ENCODE data around the gene LTB4R2.
A peak's percentile ranks its signal among the peaks of the same experiment; 100 is the strongest.

LTB4R2 gene

GRCh38 chr14:24299255-24300191 lies 10.4 kb upstream of the LTB4R2 start, which contains the start of the genes DHRS1 and NOP9:
TSS of gene DHRS1 (minus strand) at chr14:24299780. CDS start at chr14:24299106, 674 bp downstream.
TSS of gene NOP9 (plus strand) at chr14:24299850. CDS start at chr14:24299955, 105 bp downstream.
- DNase-seq: peak; percentile 98

DNA sequence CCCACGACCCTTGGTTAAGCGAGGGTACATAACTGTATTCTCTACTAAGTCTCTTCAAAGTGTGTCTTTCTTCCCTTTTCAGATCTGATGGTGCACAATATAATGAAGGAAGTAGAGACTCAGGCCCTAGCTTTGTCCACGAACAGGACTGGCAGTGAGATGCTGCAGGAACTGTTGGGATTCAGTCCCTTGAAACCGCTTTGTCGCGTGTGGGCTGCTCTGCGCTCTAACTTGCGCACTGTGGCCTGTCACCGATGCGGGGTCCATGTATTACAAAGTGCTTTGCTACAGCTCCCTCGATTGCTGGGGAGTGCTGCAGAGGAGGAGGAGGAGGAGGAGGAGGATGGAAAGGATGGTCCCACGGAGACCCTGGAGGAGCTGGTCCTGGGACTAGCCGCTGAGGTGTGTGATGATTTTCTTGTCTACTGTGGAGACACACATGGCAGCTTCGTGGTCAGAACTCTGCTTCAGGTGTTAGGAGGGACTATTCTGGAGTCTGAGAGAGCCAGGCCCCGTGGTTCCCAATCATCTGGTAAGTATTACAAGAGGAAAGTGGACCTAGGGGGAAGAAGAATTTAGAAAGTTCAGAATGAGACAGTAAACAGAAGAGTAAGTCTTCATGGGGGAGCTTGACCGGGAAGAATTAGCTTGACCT lies 9.5 kb upstream of the LTB4R2 start:
- DNase-seq: no peak

DNA sequence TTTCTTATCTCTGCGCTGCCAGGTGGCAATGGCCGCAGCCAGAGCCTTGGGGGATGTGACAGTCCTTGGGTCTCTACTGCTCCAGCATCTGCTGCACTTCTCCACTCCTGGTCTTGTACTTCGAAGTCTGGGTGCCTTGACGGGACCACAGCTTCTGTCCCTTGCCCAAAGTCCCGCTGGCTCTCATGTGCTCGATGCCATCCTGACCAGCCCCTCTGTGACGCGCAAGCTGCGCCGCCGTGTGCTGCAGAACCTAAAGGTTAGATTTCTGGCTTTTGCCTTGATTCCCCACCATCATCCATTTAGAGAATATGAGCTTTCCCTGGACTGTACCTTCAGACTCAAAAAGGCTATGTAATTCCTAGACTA lies 5.9 kb upstream of the LTB4R2 start:
- no peak for DNase-seq

GRCh38 chr14:24307156-24307574 lies 2.8 kb upstream of the LTB4R2 start:
- no peak for DNase-seq

GRCh38 chr14:24307575-24308341 lies 2.2 kb upstream of the LTB4R2 start, which contains the start of gene CIDEB:
TSS of gene CIDEB (minus strand) at chr14:24307977. CDS start at chr14:24307858, 119 bp downstream.
- peak; percentile 79 for DNase-seq

DNA sequence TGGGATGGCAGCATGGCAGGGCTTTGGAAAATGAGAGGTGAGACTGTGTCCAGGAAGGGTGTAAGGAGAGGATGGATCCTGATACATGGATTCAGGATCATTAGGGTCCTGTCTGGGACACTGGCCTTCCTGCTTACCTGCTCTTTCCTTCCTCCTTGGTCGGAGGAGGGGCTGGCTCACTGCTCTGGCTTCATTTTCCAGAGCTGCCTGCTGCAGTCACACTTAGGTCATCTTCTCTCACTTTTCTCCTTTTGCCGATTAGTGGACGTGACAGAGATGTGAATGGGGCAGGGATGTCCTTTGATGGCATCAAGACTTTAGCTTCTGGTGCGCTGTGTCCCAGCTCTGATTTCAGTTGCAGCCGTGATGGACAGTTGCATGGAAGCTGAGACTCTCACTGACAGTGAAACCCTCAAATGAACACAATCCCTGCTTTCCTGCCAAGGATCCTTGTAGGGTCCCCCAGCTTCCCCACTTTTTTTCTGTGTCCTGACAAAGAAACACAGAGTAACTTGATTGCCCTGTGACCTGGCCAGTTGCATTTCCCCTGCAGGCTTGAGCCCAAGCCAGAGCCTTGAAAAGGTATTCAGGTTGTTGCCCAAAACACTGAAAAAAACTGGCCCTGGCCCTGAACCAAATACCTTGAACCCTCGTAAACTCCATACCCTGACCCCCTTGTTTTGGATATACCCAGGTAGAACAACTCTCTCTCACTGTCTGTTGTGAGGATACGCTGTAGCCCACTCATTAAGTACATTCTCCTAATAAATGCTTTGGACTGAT lies 1.4 kb upstream of the LTB4R2 start:
- no peak for DNase-seq

DNA sequence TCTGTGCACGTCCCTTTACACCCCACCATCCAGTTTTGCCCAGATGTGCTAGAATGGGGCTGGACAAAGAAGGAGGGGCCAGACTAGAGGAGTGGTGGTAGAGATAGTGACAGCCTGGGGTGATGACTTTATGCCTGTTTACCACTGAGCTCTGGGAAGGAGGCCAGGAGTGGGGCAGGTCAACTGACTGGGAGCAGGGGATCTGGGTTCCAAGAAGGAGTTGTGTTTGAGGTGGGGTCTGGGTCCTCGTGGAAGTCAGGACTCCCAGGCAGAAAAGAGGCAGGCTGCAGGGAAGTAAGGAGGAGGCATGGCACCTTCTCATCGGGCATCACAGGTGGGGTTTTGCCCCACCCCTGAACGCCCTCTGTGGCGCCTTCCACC lies 315 bp downstream of the LTB4R2 start:
- DNase-seq: no peak

- DNase-seq: peak; percentile 89
These were observed 985 bp downstream of the LTB4R2 start, which contains the start of gene LTB4R for GRCh38 chr14:24310646-24311604. TSS of gene LTB4R (plus strand) at chr14:24311502. CDS start at chr14:24315652, 4,150 bp downstream.

DNA sequence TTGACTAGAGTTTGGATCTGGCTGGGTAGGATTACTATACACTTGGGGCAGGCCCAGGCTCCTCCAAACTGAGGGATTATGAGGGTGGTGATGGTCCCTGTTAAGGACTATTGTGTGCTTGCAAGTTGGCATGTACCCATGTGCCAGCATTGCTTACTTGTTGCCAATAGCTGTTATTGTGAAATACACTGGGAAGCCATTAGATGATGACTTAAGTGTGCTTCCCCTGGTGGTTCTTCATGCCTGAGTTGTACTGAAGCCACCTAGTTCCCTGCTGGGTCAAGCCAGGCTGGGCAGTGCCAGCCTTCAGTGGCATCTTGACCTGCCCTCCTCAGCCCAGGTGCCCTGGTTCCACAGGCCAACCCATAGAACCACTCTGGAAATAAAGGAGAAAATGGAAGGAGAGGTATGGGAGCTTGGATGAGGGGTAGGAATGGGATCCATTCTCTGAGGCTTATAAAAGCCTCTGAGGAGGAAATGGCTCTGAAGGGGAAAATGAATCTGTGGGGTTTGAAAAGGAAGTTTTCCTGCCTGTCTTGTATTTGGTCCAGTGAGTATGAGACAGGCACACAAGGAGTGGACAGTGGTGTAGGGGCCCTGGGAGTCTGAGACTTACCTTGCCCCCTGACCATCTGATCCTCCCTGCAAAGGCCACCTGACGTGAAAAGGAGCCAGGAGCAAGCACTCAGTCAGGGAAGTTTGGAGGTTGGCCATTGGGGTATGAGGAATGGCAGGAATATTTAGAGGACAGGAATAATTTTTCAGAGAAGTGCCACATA lies 2.1 kb downstream of the LTB4R2 start:
- peak; percentile 69 for DNase-seq

GRCh38 chr14:24312736-24313507 lies 3.0 kb downstream of the LTB4R2 start:
- no peak for DNase-seq

DNA sequence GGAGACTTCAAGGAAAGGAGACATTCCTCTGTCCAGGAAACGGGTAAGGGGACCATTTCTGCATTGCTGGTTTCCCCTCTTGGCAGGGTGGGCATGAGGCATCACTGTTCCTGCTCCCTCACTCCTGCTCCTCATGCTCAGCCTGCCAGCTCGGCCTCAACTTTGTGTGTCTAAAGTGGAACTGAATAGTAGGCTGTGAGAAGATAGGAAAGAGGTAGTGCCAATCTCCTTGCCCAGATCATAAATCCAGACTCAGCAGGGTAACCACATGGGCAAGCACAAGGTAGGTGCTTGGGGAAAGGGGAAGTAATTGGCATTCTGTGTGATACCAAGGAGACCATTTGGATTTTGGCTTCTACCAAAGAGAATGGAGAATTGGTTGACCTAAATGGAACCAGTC lies 4.0 kb downstream of the LTB4R2 start:
- no peak for DNase-seq

GRCh38 chr14:24314377-24315193 lies 4.6 kb downstream of the LTB4R2 start:
- DNase-seq: no peak

- DNase-seq: no peak
These were observed 5.4 kb downstream of the LTB4R2 start for GRCh38 chr14:24315243-24315806.

- no peak for DNase-seq
These were observed 6.1 kb downstream of the LTB4R2 start for GRCh38 chr14:24315807-24316596.

- DNase-seq: no peak
These were observed 6.6 kb downstream of the LTB4R2 start for GRCh38 chr14:24316597-24316950.

- DNase-seq: no peak
These were observed 7.4 kb downstream of the LTB4R2 start for GRCh38 chr14:24317141-24317928.

Measured in activated CD8-positive, alpha-beta memory T cell treated with anti-CD3 and anti-CD28 coated beads for 24 hours (primary cell).